SK-N-SH (cell line): Measurements from ENCODE around the gene NKX3-2. TPM values are rescaled to one million over a fixed set of nuclear protein-coding genes. Genes with fewer than 3 reads are reported as not detected.

ENCODE experiments used
- CHD2 ChIP-seq: fragments of 150-350 bp; IDR thresholded peaks from 2 replicates; pipeline ENCODE4 v1.6.1; 2018; ENCODE audit warnings: low read length; ENCODE audit not compliant: partially characterized antibody
- EZH2phosphoT487 ChIP-seq: fragments of 200-600 bp; sonication (generic); IDR thresholded peaks from 2 replicates; pipeline ENCODE4 v1.6.1; 2017; ENCODE audit warnings: low read depth, mixed run types, mild to moderate bottlenecking, antibody characterized with exemption, moderate library complexity, borderline replicate concordance
- JUND ChIP-seq: IDR thresholded peaks from 2 replicates; pipeline ENCODE4 v1.4.0; 2012
- MAX ChIP-seq: IDR thresholded peaks from 2 replicates; pipeline ENCODE4 v1.4.0; 2012; ENCODE audit warnings: low read depth
- PBX3 ChIP-seq: IDR thresholded peaks from 2 replicates; pipeline ENCODE4; 2012
- TCF12 ChIP-seq: IDR thresholded peaks from 2 replicates; pipeline ENCODE4 v1.4.0; 2012
- USF1 ChIP-seq: IDR thresholded peaks from 2 replicates; pipeline ENCODE4 v1.4.0; 2012; ENCODE audit warnings: low read depth, borderline replicate concordance
- polyA plus RNA-seq, 3 experiments: library from polyadenylated mRNA; depleted of rRNA; stranded (reverse); fragments of >200 nt; gene quantifications; 2 replicates each; pipeline ENCODE4 v1.2.3, GENCODE V29; 2012

NKX3-2 gene
- polyA plus RNA-seq, 1 of the 3 experiments (the other 2 are of a cell fraction) = 0.15 TPM

- TF ChIP-seq PBX3 (no peak), MAX (no peak), JUND (no peak), CHD2 (no peak), EZH2phosphoT487 (no peak), USF1 (no peak), TCF12 (no peak)
These were observed 51.6 kb downstream of the NKX3-2 start (continued) for GRCh38 chr4:13492747-13493146.

Other genes with a start within 250 kb of the NKX3-2 start
- gene RAB28, start 60.2 kb downstream of the NKX3-2 start, polyA plus RNA-seq (2012; rRNA removed) = 10.5 and 14.8 TPM in 2 replicates
- 12.5 and 14.4 TPM in 2 replicates for gene BOD1L1, start 83.2 kb upstream of the NKX3-2 start, polyA plus RNA-seq (2012; rRNA removed)